MM.1S (cell line): ENCODE data around the gene UGT2B7.

Experiments
- DNase-seq: peaks from one replicate; pipeline ENCODE4 v3.0.0-alpha.2; 2015
- H2AFZ ChIP-seq: fragments of 300-600 bp; sonication (generic); 2 replicates; pipeline ENCODE4 v1.6.0; 2016; ENCODE audit warnings: antibody characterized with exemption, low read length
- H3F3A ChIP-seq: fragments of 300-600 bp; sonication (generic); 2 replicates; pipeline ENCODE4 v1.6.1; 2016; ENCODE audit warnings: mild to moderate bottlenecking, antibody characterized with exemption, low read length, moderate library complexity, mixed read lengths; ENCODE audit not compliant: insufficient read depth
- H3K27ac ChIP-seq: fragments of 300-600 bp; sonication (generic); 2 replicates; pipeline ENCODE4 v1.5.1; 2016; ENCODE audit warnings: mild to moderate bottlenecking, low read length
- H3K27me3 ChIP-seq: fragments of 300-600 bp; sonication (generic); replicated peaks from 2 replicates; pipeline ENCODE4 v1.6.0; 2016; ENCODE audit warnings: low read length; ENCODE audit not compliant: insufficient read depth
- H3K36me3 ChIP-seq: fragments of 300-600 bp; sonication (generic); replicated peaks from 2 replicates; pipeline ENCODE4 v1.6.1; 2016; ENCODE audit warnings: mild to moderate bottlenecking, low read length, mixed read lengths; ENCODE audit not compliant: insufficient read depth
- H3K4me1 ChIP-seq: fragments of 300-600 bp; sonication (generic); 2 replicates; pipeline ENCODE4 v1.6.1; 2016; ENCODE audit warnings: low read length, mixed read lengths
- H3K4me2 ChIP-seq: fragments of 300-600 bp; sonication (generic); 2 replicates; pipeline ENCODE4 v1.6.0; 2016; ENCODE audit warnings: low read depth, low read length
- H3K4me3 ChIP-seq: fragments of 300-600 bp; sonication (generic); 2 replicates; pipeline ENCODE4 v1.5.1; 2016; ENCODE audit warnings: low read length, mixed read lengths
- H3K79me2 ChIP-seq: fragments of 300-600 bp; sonication (generic); 2 replicates; pipeline ENCODE4 v1.6.1; 2016; ENCODE audit warnings: mixed run types, low read length, mixed read lengths
- H3K9ac ChIP-seq: fragments of 300-600 bp; sonication (generic); 2 replicates; pipeline ENCODE4 v1.6.1; 2016; ENCODE audit warnings: low read length, mixed read lengths
- H3K9me2 ChIP-seq: fragments of 300-600 bp; sonication (generic); replicated peaks from 2 replicates; pipeline ENCODE4 v1.6.1; 2016; ENCODE audit warnings: mild to moderate bottlenecking, low read length, mixed read lengths; ENCODE audit not compliant: insufficient read depth
- H3K9me3 ChIP-seq: fragments of 300-600 bp; sonication (generic); replicated peaks from 2 replicates; pipeline ENCODE4 v1.6.1; 2016; ENCODE audit warnings: mild to moderate bottlenecking, low read length, mixed read lengths; ENCODE audit not compliant: insufficient read depth
- H4K20me1 ChIP-seq: fragments of 300-600 bp; sonication (generic); 2 replicates; pipeline ENCODE4 v1.6.1; 2016; ENCODE audit warnings: mild to moderate bottlenecking, low read length, moderate library complexity, mixed read lengths; ENCODE audit not compliant: insufficient read depth
- EZH2 ChIP-seq: fragments of 300-600 bp; sonication (generic); optimal IDR thresholded peaks from 2 replicates; pipeline ENCODE3; 2017; ENCODE audit warnings: low read depth, mild to moderate bottlenecking, antibody characterized with exemption, low read length, mixed read lengths
- EZH2phosphoT487 ChIP-seq: fragments of 300-600 bp; sonication (generic); IDR thresholded peaks from 2 replicates; pipeline ENCODE4 v1.6.1; 2018; ENCODE audit warnings: antibody characterized with exemption, low read length
- TF ChIP-seq, protein P1 (sequence below): fragments of 300-600 bp; sonication (generic); IDR thresholded peaks from 2 replicates; pipeline ENCODE4 v1.5.1; 2016; ENCODE audit warnings: antibody characterized with exemption, low read length, mixed read lengths

The UGT2B7 gene

DNA sequence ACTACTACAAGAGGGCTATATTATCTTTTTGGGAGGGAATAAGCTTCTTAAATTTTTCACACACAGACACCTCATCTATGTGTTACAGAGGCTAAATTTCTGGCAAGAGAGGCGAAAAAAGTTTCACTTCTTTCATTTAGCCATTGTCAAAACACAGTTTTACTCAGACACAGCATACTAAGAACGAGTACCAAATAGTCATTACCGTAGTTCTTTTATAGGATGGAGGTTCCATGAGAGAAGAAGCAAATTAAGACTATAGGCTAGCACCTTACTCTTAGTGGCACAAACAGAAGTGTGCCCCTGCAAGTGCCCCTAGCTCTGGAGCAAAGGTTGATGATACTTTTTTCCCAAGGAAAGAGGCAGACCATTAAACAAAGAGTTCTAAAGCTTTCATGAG is 26.2 kb downstream of the UGT2B7 start:
- H3K9ac ChIP-seq: no peak overlapping the region
- no peaks in the 10 kb centered on the region for H3K27me3 ChIP-seq
- H3K27ac ChIP-seq: no peak overlapping the region
- no peaks in the 10 kb centered on the region for H3K36me3 ChIP-seq
- DNase-seq: no peak
- no peaks in the 10 kb centered on the region for H3F3A ChIP-seq
- no peaks in the 10 kb centered on the region for H3K79me2 ChIP-seq
- no peaks in the 10 kb centered on the region for H4K20me1 ChIP-seq
- no peak for TF ChIP-seq EZH2
- TF ChIP-seq, protein P1, sequence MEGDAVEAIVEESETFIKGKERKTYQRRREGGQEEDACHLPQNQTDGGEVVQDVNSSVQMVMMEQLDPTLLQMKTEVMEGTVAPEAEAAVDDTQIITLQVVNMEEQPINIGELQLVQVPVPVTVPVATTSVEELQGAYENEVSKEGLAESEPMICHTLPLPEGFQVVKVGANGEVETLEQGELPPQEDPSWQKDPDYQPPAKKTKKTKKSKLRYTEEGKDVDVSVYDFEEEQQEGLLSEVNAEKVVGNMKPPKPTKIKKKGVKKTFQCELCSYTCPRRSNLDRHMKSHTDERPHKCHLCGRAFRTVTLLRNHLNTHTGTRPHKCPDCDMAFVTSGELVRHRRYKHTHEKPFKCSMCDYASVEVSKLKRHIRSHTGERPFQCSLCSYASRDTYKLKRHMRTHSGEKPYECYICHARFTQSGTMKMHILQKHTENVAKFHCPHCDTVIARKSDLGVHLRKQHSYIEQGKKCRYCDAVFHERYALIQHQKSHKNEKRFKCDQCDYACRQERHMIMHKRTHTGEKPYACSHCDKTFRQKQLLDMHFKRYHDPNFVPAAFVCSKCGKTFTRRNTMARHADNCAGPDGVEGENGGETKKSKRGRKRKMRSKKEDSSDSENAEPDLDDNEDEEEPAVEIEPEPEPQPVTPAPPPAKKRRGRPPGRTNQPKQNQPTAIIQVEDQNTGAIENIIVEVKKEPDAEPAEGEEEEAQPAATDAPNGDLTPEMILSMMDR: no peak
- no peak for TF ChIP-seq EZH2phosphoT487
- no peaks in the 10 kb centered on the region for H3K9me2 ChIP-seq
- H3K9me3 ChIP-seq: no peaks in the 10 kb centered on the region
- H3K4me1 ChIP-seq: no peaks in the 10 kb centered on the region
- no peak overlapping the region for H3K4me3 ChIP-seq
- no peak overlapping the region for H3K4me2 ChIP-seq
- no peak overlapping the region for H2AFZ ChIP-seq

DNA sequence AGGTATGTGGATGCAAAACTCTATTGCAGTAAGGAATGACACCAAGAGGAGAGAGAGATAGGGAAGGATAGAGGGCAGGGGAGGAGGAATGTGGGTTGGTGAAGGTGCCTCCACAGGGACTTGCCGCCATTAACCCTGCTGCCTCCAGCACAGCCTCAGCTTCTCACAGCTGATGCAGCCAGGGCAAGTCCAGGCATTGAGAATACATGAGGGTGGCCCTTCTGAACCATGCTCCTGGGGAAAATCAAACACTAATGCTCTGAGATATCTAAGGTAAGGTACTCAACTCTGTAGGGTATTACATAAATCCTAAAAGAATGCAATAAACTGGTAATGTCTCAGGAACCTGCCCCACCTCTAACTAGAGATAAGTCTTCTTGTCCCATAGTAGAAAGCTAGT is 28.7 kb downstream of the UGT2B7 start:
- Histone ChIP-seq H3K9ac (no peak overlapping the region), H3K4me2 (no peak overlapping the region), H3K4me1 (no peaks in the 10 kb centered on the region), H3K27ac (no peak overlapping the region), H2AFZ (no peak overlapping the region), H3K27me3 (no peaks in the 10 kb centered on the region), H4K20me1 (no peaks in the 10 kb centered on the region), H3K9me3 (no peaks in the 10 kb centered on the region), H3K79me2 (no peaks in the 10 kb centered on the region), H3K4me3 (no peak overlapping the region), H3K9me2 (no peaks in the 10 kb centered on the region), H3K36me3 (no peaks in the 10 kb centered on the region), H3F3A (no peaks in the 10 kb centered on the region)
- DNase-seq: no peak
- TF ChIP-seq EZH2phosphoT487: no peak
- TF ChIP-seq EZH2: no peak
- TF ChIP-seq, protein P1: no peak

DNA sequence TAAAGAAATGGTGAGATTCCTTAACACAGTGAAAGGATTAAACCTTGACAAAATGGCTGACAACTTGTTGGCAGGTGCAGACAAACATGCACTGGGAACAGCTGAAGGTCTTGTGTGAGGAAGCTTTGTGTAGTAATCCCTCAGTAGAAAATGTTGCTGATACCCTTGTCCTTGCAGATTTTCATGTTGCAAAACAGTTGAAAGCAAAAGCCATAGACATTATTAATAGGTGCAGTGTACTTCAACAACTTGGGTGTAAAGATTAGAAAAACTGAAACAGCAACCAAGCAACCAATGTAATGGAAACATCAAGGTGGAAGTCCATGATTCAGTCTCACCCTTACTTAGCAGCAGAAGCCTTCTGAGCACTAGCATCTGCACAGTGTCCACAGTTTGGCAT is 29.8 kb downstream of the UGT2B7 start:
- Histone ChIP-seq H3K27me3 (no peaks in the 10 kb centered on the region), H3K9me3 (no peaks in the 10 kb centered on the region)

More for the DNA sequence above, 29.8 kb downstream of the UGT2B7 start:
- Histone ChIP-seq H3K36me3 (no peaks in the 10 kb centered on the region), H3K4me3 (no peak overlapping the region), H3K79me2 (no peaks in the 10 kb centered on the region), H3K27ac (no peak overlapping the region), H2AFZ (no peak overlapping the region), H4K20me1 (no peaks in the 10 kb centered on the region), H3K9me2 (no peaks in the 10 kb centered on the region), H3F3A (no peaks in the 10 kb centered on the region), H3K9ac (no peak overlapping the region), H3K4me1 (no peaks in the 10 kb centered on the region), H3K4me2 (no peak overlapping the region)
- DNase-seq: no peak
- TF ChIP-seq EZH2phosphoT487: no peak
- no peak for TF ChIP-seq EZH2
- TF ChIP-seq, protein P1: no peak
